Skeletal muscle tissue (tissue), 4 donors: ENCODE data around the gene MLH3. TPM values are rescaled to one million over a fixed set of nuclear protein-coding genes. Genes with fewer than 3 reads are reported as not detected.

Experiments used
- H3K27ac ChIP-seq: one replicate; pipeline ENCODE4 v1.7.0; 2013; ENCODE audit warnings: mild to moderate bottlenecking, low read depth, low read length, inconsistent platforms
- H3K27me3 ChIP-seq, 3 donors: one replicate each; pipeline ENCODE4 v1.7.0; 2013; ENCODE audit warnings: low read length in 3 of 3; ENCODE audit not compliant: control insufficient read depth in 3 of 3, insufficient read depth in 3 of 3
- H3K36me3 ChIP-seq, 3 donors: one replicate each; pipeline ENCODE4 v1.7.0; 2013; ENCODE audit warnings: low read length in 3 of 3; ENCODE audit not compliant: control insufficient read depth in 3 of 3, insufficient read depth in 3 of 3
- H3K4me1 ChIP-seq, 3 donors: one replicate each; pipeline ENCODE4 v1.7.0; 2013; ENCODE audit warnings: low read length in 3 of 3, mild to moderate bottlenecking in 3 of 3; ENCODE audit not compliant: control insufficient read depth in 3 of 3, insufficient read depth in 3 of 3
- H3K4me3 ChIP-seq, 3 donors: one replicate each; pipeline ENCODE4 v1.7.0; 2013; ENCODE audit warnings: low read length in 3 of 3
- H3K9ac ChIP-seq, 3 donors: one replicate each; pipeline ENCODE4 v1.7.0; 2013; ENCODE audit warnings: low read length in 3 of 3, mild to moderate bottlenecking in 3 of 3, moderate library complexity in 2 of 3, low read depth in 1 of 3
- H3K9me3 ChIP-seq, 3 donors: one replicate each; pipeline ENCODE4 v1.7.0; 2013; ENCODE audit warnings: low read length in 3 of 3; ENCODE audit not compliant: control insufficient read depth in 3 of 3
- total RNA-seq: library from RNA; depleted of rRNA; stranded (reverse); fragments of >200 nt; gene quantifications from one replicate; pipeline ENCODE4 v1.2.3, GENCODE V29; 2014
- donor health status: Osteomylitis.

MLH3 gene
- 48.0 TPM for total RNA-seq

DNA sequence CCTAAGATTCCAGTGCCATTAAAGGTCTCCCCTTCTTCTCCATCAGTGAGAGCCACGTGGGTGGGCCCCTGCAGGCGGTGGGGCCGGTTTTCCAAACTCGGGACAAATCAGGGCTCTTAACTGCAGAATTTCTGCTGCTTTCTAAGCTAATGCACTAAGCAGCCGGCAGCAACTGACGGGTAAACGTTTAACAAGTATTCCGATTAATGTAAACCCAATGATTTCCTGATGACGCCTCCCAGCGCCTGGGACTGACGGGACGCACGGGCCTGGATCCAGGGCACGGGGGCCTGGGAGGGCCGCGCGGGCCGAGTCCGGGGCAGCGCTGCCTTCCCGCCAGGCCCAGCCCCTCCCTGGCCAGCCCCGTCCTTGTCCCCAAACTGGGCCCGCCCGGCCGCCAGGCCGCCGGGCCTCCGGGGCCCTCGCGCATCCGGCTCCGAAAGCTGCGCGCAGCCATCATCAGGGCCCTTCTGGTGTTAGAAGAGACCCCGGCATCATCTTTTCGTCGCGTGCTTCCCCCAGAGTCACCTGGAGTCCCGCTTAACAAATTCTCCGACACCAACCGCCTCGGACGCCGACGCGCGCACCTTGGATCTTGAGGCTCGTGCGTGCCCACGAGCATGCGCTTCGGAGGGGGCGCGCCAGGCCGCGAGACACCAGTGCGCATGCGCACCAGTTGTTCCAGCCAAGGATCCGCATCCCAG is at the start of gene MLH3:
Gene MLH3 (minus strand): TSS at position 616 of the 704 bp plus-strand sequence. CDS start 1,812 bp downstream, outside the sequence.
- Histone ChIP-seq H3K27ac (peak within 1 kb of the TSS; percentile 78), H3K9ac (peak within 1 kb of the TSS; percentile 71 to 83 (median 81)), H3K4me1 (peaks cover 4 to 15% (median 11%) of the 10 kb centered on the region in 3 donors), H3K27me3 (no peaks in the 10 kb centered on the region), H3K9me3 (no peaks in the 10 kb centered on the region), H3K36me3 (no peaks in the 10 kb centered on the region), H3K4me3 (peak within 1 kb of the TSS; percentile 74 to 78 (median 75))

DNA sequence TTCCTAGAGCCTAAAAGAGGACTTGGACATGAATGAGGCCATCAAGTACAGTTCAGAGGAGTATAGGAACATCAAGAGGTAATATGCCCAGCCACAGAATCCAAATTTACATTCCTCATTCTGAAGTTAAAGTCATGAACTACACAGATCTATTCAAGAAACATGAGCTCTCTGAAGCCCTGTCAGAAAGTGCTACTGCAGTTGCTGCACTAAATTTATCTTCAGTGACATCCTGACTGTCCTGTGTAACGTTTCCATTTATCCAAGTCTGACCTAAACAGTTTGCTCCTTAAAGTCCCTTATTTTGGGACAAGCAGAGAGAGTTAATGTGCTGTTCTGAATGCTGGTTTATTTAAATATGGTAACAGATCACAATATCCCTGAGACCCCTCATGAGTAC is 47.4 kb upstream of the MLH3 start:
- Histone ChIP-seq H3K27ac (peak overlapping the region; percentile 73), H3K9ac (peak overlapping the region in 2 of 3 donors; percentile 12 to 54), H3K4me1 (peaks cover 19 to 26% (median 24%) of the 10 kb centered on the region in 3 donors), H3K4me3 (no peak overlapping the region), H3K36me3 (peaks cover 32 to 62% (median 48%) of the 10 kb centered on the region in 3 donors), H3K27me3 (no peaks in the 10 kb centered on the region), H3K9me3 (no peaks in the 10 kb centered on the region)

DNA sequence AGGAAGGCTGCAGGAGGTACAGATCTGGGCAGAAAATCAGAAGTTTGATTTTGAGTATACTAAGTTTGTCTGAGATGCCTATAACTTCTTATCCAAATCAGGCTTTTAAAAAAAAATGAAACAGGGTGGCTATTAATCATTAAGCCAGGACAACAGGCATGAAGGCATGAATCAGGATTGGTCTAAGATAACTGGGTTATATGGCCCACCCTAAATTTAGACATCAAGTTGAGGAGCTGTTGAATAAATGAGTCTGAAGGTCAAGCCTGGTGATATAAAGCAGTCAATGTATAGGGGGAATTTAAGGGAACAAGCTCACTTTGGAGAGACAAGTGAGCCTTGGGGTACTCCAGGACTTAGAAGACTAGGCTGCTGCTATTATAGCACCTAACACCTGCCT is 46.9 kb upstream of the MLH3 start:
- Histone ChIP-seq H3K27me3 (no peaks in the 10 kb centered on the region), H3K36me3 (peaks cover 29 to 59% (median 44%) of the 10 kb centered on the region in 3 donors), H3K9ac (peak overlapping the region in 2 of 3 donors; percentile 12 to 54), H3K9me3 (no peaks in the 10 kb centered on the region), H3K4me3 (no peak overlapping the region), H3K4me1 (peaks cover 19 to 26% (median 24%) of the 10 kb centered on the region in 3 donors), H3K27ac (peak overlapping the region; percentile 73)

DNA sequence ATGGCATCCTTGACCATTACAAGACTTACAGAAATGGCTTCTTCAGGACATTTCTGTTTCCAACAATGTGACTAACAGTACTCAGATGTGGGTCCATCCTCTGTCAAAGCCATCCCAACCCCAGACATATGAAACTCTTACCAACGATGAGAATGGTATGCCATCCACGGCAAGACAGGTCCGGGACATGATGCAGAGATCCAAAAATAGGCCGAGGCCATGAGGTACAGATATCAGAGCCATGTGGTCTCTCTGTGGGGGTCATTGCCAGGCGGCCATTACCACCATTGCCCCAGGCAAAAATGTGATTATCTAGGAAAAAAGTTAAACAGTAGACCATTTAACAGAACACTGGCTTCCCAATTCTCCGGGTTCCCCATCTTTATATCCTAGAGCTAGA is 45.7 kb upstream of the MLH3 start:
- no peak overlapping the region for H3K9ac ChIP-seq
- peak overlapping the region; percentile 73 for H3K27ac ChIP-seq
- H3K27me3 ChIP-seq, result no peaks in the 10 kb centered on the region
- H3K4me3 ChIP-seq, result no peak overlapping the region
- no peaks in the 10 kb centered on the region for H3K9me3 ChIP-seq
- H3K36me3 ChIP-seq, result peaks cover 31 to 59% (median 41%) of the 10 kb centered on the region in 3 donors
- peaks cover 19 to 26% (median 24%) of the 10 kb centered on the region in 3 donors for H3K4me1 ChIP-seq

DNA sequence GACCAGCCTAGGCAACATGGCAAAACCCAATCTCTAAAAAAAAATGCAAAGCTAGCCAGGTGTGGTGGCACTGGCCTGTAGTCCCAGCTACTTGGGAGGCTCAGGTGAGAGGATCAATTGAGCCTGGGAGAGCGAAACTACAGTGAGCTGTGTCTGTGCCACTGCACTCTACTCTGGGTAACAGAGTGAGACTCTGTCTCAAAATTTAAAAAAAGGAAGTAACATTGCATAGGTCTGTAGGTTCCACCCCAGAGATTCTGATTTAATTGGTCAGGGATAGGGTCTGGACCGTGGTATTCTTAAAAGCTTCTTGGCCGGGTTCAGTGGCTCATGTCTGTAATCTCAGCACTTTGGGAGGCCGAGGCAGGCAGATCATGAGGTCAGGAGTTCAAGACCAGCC is 44.4 kb upstream of the MLH3 start:
- Histone ChIP-seq H3K27me3 (no peaks in the 10 kb centered on the region), H3K27ac (no peak overlapping the region), H3K4me3 (no peak overlapping the region), H3K36me3 (peaks cover 34 to 53% (median 36%) of the 10 kb centered on the region in 3 donors), H3K9me3 (no peaks in the 10 kb centered on the region), H3K4me1 (peaks cover 19 to 26% (median 24%) of the 10 kb centered on the region in 3 donors), H3K9ac (no peak overlapping the region)

DNA sequence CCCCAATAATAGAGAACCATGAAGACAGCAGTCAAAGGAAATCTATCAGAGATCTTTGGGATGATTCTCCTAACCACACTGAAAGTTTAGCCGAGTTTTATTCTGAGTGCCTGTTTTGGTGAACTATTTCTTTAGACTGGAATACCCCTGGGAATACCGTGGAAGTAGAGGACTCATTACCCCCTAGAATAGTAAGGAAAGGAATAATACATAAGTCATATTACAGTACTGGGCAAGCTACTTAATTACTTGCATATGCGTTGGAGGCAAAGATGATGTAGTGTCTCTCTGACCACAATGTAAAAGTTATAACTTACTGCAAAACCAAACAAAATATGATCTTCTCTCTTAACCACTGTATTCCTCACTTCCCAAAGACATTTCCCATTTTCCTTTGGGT is 43.6 kb upstream of the MLH3 start:
- H3K36me3 ChIP-seq, result peaks cover 30 to 51% (median 35%) of the 10 kb centered on the region in 3 donors
- H3K9ac ChIP-seq, result no peak overlapping the region
- H3K4me1 ChIP-seq, result peaks cover 19 to 26% (median 24%) of the 10 kb centered on the region in 3 donors
- H3K27ac ChIP-seq, result no peak overlapping the region
- no peak overlapping the region for H3K4me3 ChIP-seq
- H3K9me3 ChIP-seq, result no peaks in the 10 kb centered on the region
- no peaks in the 10 kb centered on the region for H3K27me3 ChIP-seq

DNA sequence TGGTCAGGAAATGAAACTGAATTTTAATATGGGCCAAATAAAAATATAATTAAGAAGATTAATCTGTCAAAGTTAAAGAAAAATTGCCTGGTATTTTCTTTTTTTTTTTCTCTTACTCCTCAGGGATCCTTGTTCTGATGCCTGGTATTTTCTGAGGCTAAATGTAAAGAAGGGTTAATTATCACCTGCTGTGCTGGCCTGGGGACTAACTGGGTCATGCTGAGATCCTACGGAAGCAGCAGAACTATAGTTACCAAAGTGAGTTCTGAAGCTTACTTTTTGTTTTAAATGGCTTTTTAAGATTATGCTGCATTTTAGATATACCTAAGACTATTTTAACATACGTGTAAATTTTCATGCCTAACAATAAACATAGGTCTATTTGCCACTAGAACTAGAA is 41.4 kb upstream of the MLH3 start:
- peaks cover 9 to 12% (median 10%) of the 10 kb centered on the region in 3 donors for H3K4me1 ChIP-seq
- no peak overlapping the region for H3K4me3 ChIP-seq
- no peaks in the 10 kb centered on the region for H3K27me3 ChIP-seq
- H3K27ac ChIP-seq, result no peak overlapping the region
- no peaks in the 10 kb centered on the region for H3K9me3 ChIP-seq
- peaks cover 31 to 51% (median 35%) of the 10 kb centered on the region in 3 donors for H3K36me3 ChIP-seq
- no peak overlapping the region for H3K9ac ChIP-seq

DNA sequence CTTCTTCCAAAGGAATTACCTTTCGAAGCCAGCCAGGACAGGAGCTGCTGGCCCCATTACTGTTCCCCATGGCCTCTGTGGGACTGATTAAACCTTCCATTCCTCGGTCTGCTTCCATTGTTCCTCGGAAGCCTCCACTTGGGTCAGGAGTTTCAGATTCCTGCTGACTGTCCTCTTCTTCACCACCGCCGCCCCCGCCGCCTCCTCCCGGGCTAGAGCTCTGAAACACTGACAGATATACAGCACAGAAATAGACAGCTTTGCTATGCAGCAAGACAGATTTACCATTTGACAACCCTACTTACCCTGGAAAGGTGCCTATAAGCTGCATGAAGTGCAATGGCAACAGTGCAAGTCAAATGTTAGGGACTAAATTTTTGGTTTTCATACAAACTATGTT is 40.0 kb upstream of the MLH3 start:
- Histone ChIP-seq H3K4me1 (no peaks in the 10 kb centered on the region), H3K9ac (no peak overlapping the region), H3K36me3 (peaks cover 38 to 58% (median 42%) of the 10 kb centered on the region in 3 donors), H3K27me3 (no peaks in the 10 kb centered on the region), H3K4me3 (no peak overlapping the region), H3K9me3 (no peaks in the 10 kb centered on the region), H3K27ac (no peak overlapping the region)

DNA sequence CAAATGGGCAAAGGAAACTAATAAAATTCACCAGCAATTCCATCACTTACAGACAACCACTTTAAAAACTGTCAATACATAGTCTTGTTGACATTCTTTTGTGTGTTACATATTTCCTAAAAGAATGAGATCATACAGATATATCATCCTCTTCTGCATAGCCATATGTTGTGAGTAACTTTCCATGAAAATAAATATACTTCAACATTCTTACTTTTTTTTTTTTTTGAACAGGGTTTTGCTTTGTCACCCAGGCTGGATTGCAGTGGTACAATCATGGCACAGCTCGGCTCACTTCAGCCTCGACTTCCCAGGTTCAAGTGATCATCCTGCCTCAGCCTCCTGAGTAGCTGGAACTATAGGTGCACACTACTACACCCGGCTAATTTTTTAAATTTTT is 39.1 kb upstream of the MLH3 start:
- H3K4me1 ChIP-seq, result no peaks in the 10 kb centered on the region
- peaks cover 37 to 57% (median 44%) of the 10 kb centered on the region in 3 donors for H3K36me3 ChIP-seq
- no peaks in the 10 kb centered on the region for H3K27me3 ChIP-seq
- no peaks in the 10 kb centered on the region for H3K9me3 ChIP-seq
- no peak overlapping the region for H3K9ac ChIP-seq
- no peak overlapping the region for H3K27ac ChIP-seq
- H3K4me3 ChIP-seq, result no peak overlapping the region

DNA sequence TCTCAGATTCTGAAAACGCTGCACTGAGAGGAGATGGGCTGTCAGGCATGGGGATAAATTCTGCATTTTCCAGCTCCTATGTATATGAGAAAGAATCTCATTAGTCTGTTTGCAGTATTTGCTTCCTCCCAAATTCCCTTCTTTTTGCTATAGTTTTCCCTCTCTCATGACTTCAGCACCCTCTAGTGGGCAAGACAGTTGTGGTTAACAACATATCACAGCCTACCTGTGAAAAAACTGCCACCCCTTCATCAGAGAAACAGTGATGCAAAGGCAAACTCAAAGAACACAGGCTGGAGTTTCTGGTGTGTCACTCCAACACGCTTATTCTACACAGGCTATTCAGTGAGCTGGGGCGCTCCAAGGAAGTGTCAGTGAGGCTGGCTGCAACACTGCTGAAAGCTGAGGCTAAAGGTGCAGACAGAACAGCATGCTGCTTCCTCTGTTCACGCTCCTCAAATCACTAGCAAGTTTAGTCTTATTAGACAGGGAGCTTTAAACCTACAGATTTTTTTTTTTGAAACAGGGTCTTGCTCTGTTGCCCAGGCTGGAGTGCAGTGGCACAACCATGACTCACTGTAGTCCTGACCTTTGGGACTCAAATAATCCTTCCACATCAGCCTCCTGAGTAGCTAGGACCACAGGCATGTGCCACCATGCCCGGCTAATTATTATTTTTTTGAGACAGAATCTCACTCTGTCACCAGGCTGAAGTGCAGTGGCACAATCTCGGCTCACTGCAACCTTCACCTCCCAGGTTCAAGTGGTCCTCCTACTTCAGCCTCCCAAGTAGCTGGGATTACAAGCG is 37.5 kb upstream of the MLH3 start:
- Histone ChIP-seq H3K9ac (no peak overlapping the region), H3K4me3 (no peak overlapping the region), H3K36me3 (peaks cover 44 to 56% (median 50%) of the 10 kb centered on the region in 3 donors), H3K27me3 (no peaks in the 10 kb centered on the region), H3K4me1 (no peaks in the 10 kb centered on the region), H3K9me3 (no peaks in the 10 kb centered on the region), H3K27ac (no peak overlapping the region)
